Cardiac muscle cell (in vitro differentiated cells and primary cell): Measurements from ENCODE around the gene TLK2. TPM values are rescaled to one million over a fixed set of nuclear protein-coding genes. Genes with fewer than 3 reads are reported as not detected.

Source experiments
- DNase-seq, 2 donors: peaks; one replicate each; pipeline versions ENCODE4 v3.0.0 to v3.0.0-alpha.2; 2010 to 2017; ENCODE audit warnings: low read depth in 1 of 2, low spot score in 1 of 2
- H3K27ac ChIP-seq: fragments of 200-600 bp; sonication (generic); 2 replicates; pipeline ENCODE4 v1.5.1; 2016
- H3K27me3 ChIP-seq: fragments of 200-600 bp; sonication (generic); 2 replicates; pipeline ENCODE4 v1.6.0; 2016; ENCODE audit warnings: control low read depth
- H3K36me3 ChIP-seq: fragments of 200-600 bp; sonication (generic); 2 replicates; pipeline ENCODE4 v1.5.1; 2016; ENCODE audit warnings: control low read depth
- H3K4me1 ChIP-seq: fragments of 200-600 bp; sonication (generic); 2 replicates; pipeline ENCODE4 v1.8.1; 2017; ENCODE audit warnings: low read depth, mild to moderate bottlenecking, mixed run types
- H3K4me3 ChIP-seq: fragments of 200-600 bp; sonication (generic); 2 replicates; pipeline ENCODE4 v1.5.1; 2016; ENCODE audit warnings: mild to moderate bottlenecking
- H3K9me3 ChIP-seq: fragments of 200-600 bp; sonication (generic); 2 replicates; pipeline ENCODE4 v1.5.1; 2017; ENCODE audit warnings: low read depth, mild to moderate bottlenecking, control low read depth
- polyA plus RNA-seq: library from polyadenylated mRNA; unstranded; fragments of >200 nt; fragmentation: Nextera tagmentation; extraction: Ambion mirVana; gene quantifications from 2 replicates; pipeline ENCODE4 v1.2.1, GENCODE V29; 2016
- total RNA-seq: library from RNA; depleted of rRNA; stranded (reverse); fragments of >200 nt; gene quantifications from 2 replicates; pipeline ENCODE4 v1.2.3, GENCODE V29; 2016
- TF ChIP-seq, protein P1 (sequence below): IDR thresholded peaks from 2 replicates; pipeline ENCODE4 v1.5.1; 2012; ENCODE audit warnings: low read depth, mild to moderate bottlenecking, low read length

The TLK2 gene
- total and polyA plus RNA-seq, 2 experiments from 2014 or later: 36.8 to 43.1 TPM

DNA sequence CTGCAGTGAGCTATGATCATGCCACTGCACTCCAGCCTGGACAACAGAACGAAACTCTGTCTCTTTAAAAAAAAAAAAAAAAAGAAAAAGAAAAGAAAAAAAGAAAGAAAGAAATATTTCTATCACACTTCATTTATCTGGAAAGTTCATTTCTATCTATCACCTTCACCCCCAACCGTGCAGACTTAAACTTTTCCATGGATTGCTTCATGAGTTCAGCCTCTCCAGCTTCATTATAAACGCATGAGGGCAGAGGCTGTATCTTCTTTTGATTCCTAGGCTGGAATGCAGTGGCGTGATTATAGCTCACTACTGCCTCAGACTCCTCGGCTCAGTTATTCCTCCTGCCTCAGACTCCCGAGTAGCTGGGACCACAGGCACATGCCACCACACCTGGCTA is 177.0 kb downstream of the TLK2 start:
- Histone ChIP-seq H3K36me3 (no peaks in the 10 kb centered on the region), H3K27ac (no peak overlapping the region), H3K4me1 (peaks cover 27% of the 10 kb centered on the region), H3K4me3 (no peak overlapping the region), H3K27me3 (no peaks in the 10 kb centered on the region), H3K9me3 (no peaks in the 10 kb centered on the region)
- no peak for DNase-seq
- TF ChIP-seq, protein P1, sequence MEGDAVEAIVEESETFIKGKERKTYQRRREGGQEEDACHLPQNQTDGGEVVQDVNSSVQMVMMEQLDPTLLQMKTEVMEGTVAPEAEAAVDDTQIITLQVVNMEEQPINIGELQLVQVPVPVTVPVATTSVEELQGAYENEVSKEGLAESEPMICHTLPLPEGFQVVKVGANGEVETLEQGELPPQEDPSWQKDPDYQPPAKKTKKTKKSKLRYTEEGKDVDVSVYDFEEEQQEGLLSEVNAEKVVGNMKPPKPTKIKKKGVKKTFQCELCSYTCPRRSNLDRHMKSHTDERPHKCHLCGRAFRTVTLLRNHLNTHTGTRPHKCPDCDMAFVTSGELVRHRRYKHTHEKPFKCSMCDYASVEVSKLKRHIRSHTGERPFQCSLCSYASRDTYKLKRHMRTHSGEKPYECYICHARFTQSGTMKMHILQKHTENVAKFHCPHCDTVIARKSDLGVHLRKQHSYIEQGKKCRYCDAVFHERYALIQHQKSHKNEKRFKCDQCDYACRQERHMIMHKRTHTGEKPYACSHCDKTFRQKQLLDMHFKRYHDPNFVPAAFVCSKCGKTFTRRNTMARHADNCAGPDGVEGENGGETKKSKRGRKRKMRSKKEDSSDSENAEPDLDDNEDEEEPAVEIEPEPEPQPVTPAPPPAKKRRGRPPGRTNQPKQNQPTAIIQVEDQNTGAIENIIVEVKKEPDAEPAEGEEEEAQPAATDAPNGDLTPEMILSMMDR: no peak

DNA sequence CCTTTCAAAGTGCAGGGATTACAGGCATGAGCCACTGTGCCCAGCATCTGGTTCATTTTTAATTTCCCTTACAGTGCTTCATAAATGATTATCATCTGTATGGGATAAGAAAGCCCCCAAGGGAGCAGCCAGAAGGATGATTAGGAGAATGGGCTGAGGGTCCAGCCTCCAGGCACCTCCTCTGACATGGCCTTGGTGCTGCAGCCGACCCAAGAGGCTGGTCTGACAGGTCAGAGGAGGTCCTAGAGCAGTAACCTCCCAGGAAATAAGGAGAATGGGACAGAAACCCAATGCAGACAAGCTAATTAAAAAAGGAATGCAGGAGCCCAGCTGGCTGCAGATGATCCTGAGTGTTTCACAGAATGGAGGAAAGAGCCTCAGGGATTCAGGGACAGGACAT is 177.8 kb downstream of the TLK2 start:
- Histone ChIP-seq H3K36me3 (no peaks in the 10 kb centered on the region), H3K27me3 (no peaks in the 10 kb centered on the region), H3K4me1 (peaks cover 27% of the 10 kb centered on the region), H3K27ac (no peak overlapping the region), H3K4me3 (no peak overlapping the region), H3K9me3 (no peaks in the 10 kb centered on the region)
- TF ChIP-seq, protein P1: no peak
- DNase-seq: no peak

DNA sequence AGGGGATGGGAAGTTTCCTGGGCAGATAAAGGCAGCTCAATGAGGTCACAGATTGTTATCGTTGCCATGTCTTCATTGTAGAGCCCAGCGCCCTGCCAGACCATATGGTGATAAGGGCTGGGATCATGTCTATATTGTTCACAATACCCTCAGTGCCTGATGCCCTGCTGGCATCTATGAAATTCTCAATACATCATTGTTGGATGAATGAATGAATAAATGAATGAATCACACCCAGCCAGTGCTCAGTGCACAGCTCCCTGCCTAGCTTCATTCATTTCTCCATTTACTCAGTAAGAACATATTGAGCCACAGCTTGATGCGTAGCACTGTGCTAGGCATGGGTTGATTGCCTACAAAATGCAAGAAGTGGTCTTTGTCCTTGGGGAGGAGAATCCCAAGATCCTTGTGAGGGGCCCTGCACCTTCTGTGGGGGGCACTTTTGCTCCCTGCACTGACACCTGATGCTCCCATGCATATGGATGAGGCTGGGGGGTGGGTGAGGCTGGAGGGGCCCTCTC is 178.6 kb downstream of the TLK2 start:
- Histone ChIP-seq H3K27ac (no peak overlapping the region), H3K9me3 (no peaks in the 10 kb centered on the region), H3K4me1 (peaks cover 26% of the 10 kb centered on the region), H3K27me3 (no peaks in the 10 kb centered on the region), H3K4me3 (no peak overlapping the region), H3K36me3 (no peaks in the 10 kb centered on the region)
- DNase-seq: no peak
- TF ChIP-seq, protein P1: no peak

DNA sequence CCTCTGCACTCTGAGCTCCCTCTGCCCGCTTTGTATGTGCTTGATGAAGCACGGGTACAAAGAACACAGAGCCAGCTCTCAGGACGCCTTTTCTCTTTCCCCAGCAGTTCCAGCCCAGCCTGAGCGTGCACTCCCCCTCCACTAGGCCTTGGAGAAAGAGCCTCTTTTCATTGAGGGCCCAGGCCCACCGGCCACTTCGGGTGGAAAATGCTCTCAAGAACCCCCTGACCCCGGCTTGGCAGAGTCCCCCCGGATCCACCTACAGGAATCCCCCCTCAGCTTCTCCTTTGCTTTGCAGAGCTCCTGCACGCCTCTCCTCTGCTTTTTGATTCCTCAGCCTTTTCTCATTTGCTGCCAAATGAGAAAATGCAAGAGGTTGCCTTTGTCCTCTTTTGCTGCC is 179.1 kb downstream of the TLK2 start:
- Histone ChIP-seq H3K36me3 (no peaks in the 10 kb centered on the region), H3K4me1 (peaks cover 21% of the 10 kb centered on the region), H3K4me3 (no peak overlapping the region), H3K27me3 (no peaks in the 10 kb centered on the region), H3K9me3 (no peaks in the 10 kb centered on the region), H3K27ac (no peak overlapping the region)
- DNase-seq: no peak
- TF ChIP-seq, protein P1: no peak

DNA sequence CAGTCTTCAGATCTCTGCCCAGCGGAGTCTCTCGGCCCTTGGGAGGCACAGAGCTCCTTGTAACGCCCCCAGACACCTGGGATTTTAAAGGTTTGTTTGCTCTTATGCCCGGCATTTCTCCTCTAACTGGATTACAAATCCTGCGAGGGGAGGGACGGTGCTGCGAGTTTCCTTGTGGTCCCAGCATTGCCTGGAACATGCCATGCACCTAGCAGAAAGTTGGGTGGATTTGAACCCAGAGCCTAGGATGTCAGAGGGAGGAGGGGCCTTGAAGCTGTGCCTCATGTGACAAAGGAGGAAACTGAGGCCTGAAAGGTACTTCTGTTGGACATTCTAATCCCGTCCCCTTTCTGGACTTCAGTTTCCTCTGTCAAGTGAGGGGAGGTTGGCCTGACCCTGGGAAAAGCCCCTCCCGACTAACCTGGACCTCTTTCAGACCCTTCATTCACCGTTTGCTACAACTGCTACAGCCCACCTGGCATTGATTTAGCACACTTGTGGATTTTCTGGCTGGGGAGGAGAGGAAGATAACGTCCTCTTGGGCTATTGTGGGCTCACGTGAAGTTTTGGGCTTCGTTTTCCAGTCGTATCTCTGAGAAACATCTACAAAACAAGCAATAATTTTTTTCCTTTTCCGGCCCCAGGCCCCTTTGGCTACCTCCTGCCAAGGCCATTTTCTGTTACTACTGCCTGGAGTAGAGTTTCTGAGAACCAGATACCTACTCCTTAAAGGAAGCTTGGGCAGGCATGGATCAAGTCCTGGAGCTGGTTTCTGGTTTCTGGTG is 179.7 kb downstream of the TLK2 start:
- no peak for DNase-seq
- Histone ChIP-seq H3K27ac (no peak overlapping the region), H3K4me3 (no peak overlapping the region), H3K4me1 (peaks cover 15% of the 10 kb centered on the region), H3K36me3 (no peaks in the 10 kb centered on the region), H3K27me3 (no peaks in the 10 kb centered on the region), H3K9me3 (no peaks in the 10 kb centered on the region)
- TF ChIP-seq, protein P1: no peak
